ENCODE measurements around the gene SND1.

- no peak for TF ChIP-seq CTCF (conservative IDR thresholded peaks at IDR 0.05; ENCODE audit: low read depth, low read length)
- no peak for TF ChIP-seq RCOR1 (IDR thresholded peaks at IDR 0.05; ENCODE audit: insufficient replicate concordance, low read length)
- TF ChIP-seq USF2 (IDR thresholded peaks at IDR 0.05; ENCODE audit: low read depth, low read length), result no peak
- TF ChIP-seq CEBPB (IDR thresholded peaks at IDR 0.05; ENCODE audit: low read depth, low read length), result no peak
- no peak for TF ChIP-seq POLR2A (IDR thresholded peaks at IDR 0.05; ENCODE audit: low read depth, low read length)
- no peak for TF ChIP-seq CHD1 (IDR thresholded peaks at IDR 0.05; ENCODE audit: low read depth, low read length)
- TF ChIP-seq RFX5 (IDR thresholded peaks at IDR 0.05; ENCODE audit: low read depth, low read length), result no peak
- TF ChIP-seq RAD21 (IDR thresholded peaks at IDR 0.05; ENCODE audit: low read length), result no peak
- TF ChIP-seq SMC3 (IDR thresholded peaks at IDR 0.05; ENCODE audit: low read depth, low read length), result no peak
- no peak for TF ChIP-seq FOS (IDR thresholded peaks at IDR 0.05; ENCODE audit: low read depth, low read length)
- TF ChIP-seq MAFK (IDR thresholded peaks at IDR 0.05; ENCODE audit: low read depth, low read length), result no peak
- TF ChIP-seq ELK1 (IDR thresholded peaks at IDR 0.05; ENCODE audit: borderline replicate concordance, low read depth, low read length), result no peak
- no peak for TF ChIP-seq MXI1 (IDR thresholded peaks at IDR 0.05; ENCODE audit: borderline replicate concordance, low read depth, low read length)
These were observed 345.4 kb downstream of the SND1 start for GRCh38 chr7:127997226-127997922.
